GM18909 (cell line): Measurements from ENCODE around the gene ANKRD2.
"Not testable (repeated sequence)": the region's sequence is repeated elsewhere in the genome, so short reads cannot be mapped to it uniquely, and the experiment has no call there.

Experiments
- ATAC-seq: cut with Tn5 transposase; IDR thresholded peaks from one replicate; pipeline ENCODE4 v1.9.1; 2021; ENCODE audit warnings: mild to moderate bottlenecking; ENCODE audit not compliant: unreplicated experiment, poor library complexity

The ANKRD2 gene

GRCh38 chr10:97546456-97547270, 25.9 kb upstream of the ANKRD2 start:
- no peak for ATAC-seq

- ATAC-seq = no peak
These were observed 25.3 kb upstream of the ANKRD2 start for GRCh38 chr10:97547271-97547600.

GRCh38 chr10:97547962-97548361, 24.6 kb upstream of the ANKRD2 start:
- ATAC-seq = no peak

GRCh38 chr10:97548828-97549455, 23.6 kb upstream of the ANKRD2 start:
- no peak for ATAC-seq

- ATAC-seq = no peak
These were observed 22.8 kb upstream of the ANKRD2 start for GRCh38 chr10:97549587-97550322.

GRCh38 chr10:97550336-97551149, 22.0 kb upstream of the ANKRD2 start:
- ATAC-seq = no peak

- no peak for ATAC-seq
These were observed 21.3 kb upstream of the ANKRD2 start for GRCh38 chr10:97551271-97551670.

- ATAC-seq = no peak
These were observed 19.0 kb upstream of the ANKRD2 start for GRCh38 chr10:97553575-97554031.

- not testable (repeated sequence) for ATAC-seq
These were observed 18.2 kb upstream of the ANKRD2 start for GRCh38 chr10:97554336-97554735.

GRCh38 chr10:97555541-97555940, 17.0 kb upstream of the ANKRD2 start:
- not testable (repeated sequence) for ATAC-seq

- ATAC-seq = not testable (repeated sequence)
These were observed 11.7 kb upstream of the ANKRD2 start for GRCh38 chr10:97560731-97561381.

- not testable (repeated sequence) for ATAC-seq
These were observed 11.0 kb upstream of the ANKRD2 start for GRCh38 chr10:97561386-97562077.

GRCh38 chr10:97562329-97562728, 10.2 kb upstream of the ANKRD2 start:
- ATAC-seq = not testable (repeated sequence)

GRCh38 chr10:97563337-97563736, 9.2 kb upstream of the ANKRD2 start:
- ATAC-seq = no peak

GRCh38 chr10:97564776-97565175, 7.8 kb upstream of the ANKRD2 start:
- no peak for ATAC-seq

GRCh38 chr10:97566336-97566996, 6.1 kb upstream of the ANKRD2 start:
- ATAC-seq = no peak

GRCh38 chr10:97567891-97568290, 4.7 kb upstream of the ANKRD2 start:
- ATAC-seq = no peak

GRCh38 chr10:97570146-97570788, 2.3 kb upstream of the ANKRD2 start:
- no peak for ATAC-seq
